Small intestine (tissue), 7 donors: ENCODE data around the gene VEGFC. TPM values are rescaled to one million over a fixed set of nuclear protein-coding genes. Genes with fewer than 3 reads are reported as not detected.
A peak's percentile ranks its signal among the peaks of the same experiment; 100 is the strongest.

Source experiments
- DNase-seq, 2 donors: peaks; one replicate each; pipeline versions ENCODE4 v3.0.0 to v3.0.0-alpha.2; 2013
- FAIRE-seq: peaks from 2 replicates; lab custom pipeline; 2012; peaks lifted over from hg19 to GRCh38; lab: Jason Lieb, UNC
- H3K27ac ChIP-seq, 3 donors: one replicate each; pipeline ENCODE4 v1.5.1; 2013; ENCODE audit warnings: low read length in 2 of 3, mild to moderate bottlenecking in 2 of 3, control low read depth in 1 of 3, inconsistent platforms in 1 of 3, low read depth in 1 of 3, moderate library complexity in 1 of 3
- H3K27me3 ChIP-seq, 3 donors: one replicate each; pipeline ENCODE4 v1.6.1; 2013; ENCODE audit warnings: low read length in 3 of 3, inconsistent platforms in 1 of 3; ENCODE audit not compliant: control insufficient read depth in 3 of 3, insufficient read depth in 3 of 3
- H3K36me3 ChIP-seq, 3 donors: one replicate each; pipeline ENCODE4 v1.6.1; 2013; ENCODE audit warnings: low read length in 3 of 3, inconsistent platforms in 1 of 3, low read depth in 1 of 3, mild to moderate bottlenecking in 1 of 3, moderate library complexity in 1 of 3; ENCODE audit not compliant: control insufficient read depth in 3 of 3, insufficient read depth in 2 of 3
- H3K4me1 ChIP-seq, 3 donors: one replicate each; pipeline ENCODE4 v1.6.1; 2013; ENCODE audit warnings: low read length in 2 of 3, inconsistent platforms in 1 of 3, low read depth in 1 of 3, mild to moderate bottlenecking in 1 of 3, moderate library complexity in 1 of 3; ENCODE audit not compliant: control insufficient read depth in 3 of 3, insufficient read depth in 2 of 3
- H3K4me3 ChIP-seq, 3 donors: one replicate each; pipeline ENCODE4 v1.5.1; 2013; ENCODE audit warnings: low read length in 3 of 3, control low read depth in 1 of 3, inconsistent platforms in 1 of 3, low read depth in 1 of 3, mild to moderate bottlenecking in 1 of 3, moderate library complexity in 1 of 3
- H3K9me3 ChIP-seq, 2 donors: one replicate each; pipeline ENCODE4 v1.6.1; 2013; ENCODE audit warnings: low read depth in 1 of 2, low read length in 1 of 2; ENCODE audit not compliant: control insufficient read depth in 2 of 2, insufficient read depth in 1 of 2
- WGBS, 3 donors: extraction: QIAGEN DNeasy Blood & Tissue Kit; methylation state at CpG; one replicate each; pipeline ENCODE4 v1.1.7; 2013; 5-methylcytosine and 5-hydroxymethylcytosine counted together
- polyA plus RNA-seq, 4 donors: library from polyadenylated mRNA; stranded (reverse) in 3 of 4; unstranded in 1 of 4; fragments of 200-250 nt in 3 of 4; fragments of 120-200 nt in 1 of 4; gene quantifications; one replicate each; pipeline versions ENCODE4 v1.2.1 to v1.2.3, GENCODE V29; 2013
- donor health status: healthy with polysubstance abuse.
- donor health status: control.
- donor health status: control.
- donor health status: Bipolar disorder and iron deficiency.
- donor health status: healthy.

The VEGFC gene
- polyA plus RNA-seq, 4 donors: 0.81 to 9.1 (median 4.3) TPM; not detected in 1

DNA sequence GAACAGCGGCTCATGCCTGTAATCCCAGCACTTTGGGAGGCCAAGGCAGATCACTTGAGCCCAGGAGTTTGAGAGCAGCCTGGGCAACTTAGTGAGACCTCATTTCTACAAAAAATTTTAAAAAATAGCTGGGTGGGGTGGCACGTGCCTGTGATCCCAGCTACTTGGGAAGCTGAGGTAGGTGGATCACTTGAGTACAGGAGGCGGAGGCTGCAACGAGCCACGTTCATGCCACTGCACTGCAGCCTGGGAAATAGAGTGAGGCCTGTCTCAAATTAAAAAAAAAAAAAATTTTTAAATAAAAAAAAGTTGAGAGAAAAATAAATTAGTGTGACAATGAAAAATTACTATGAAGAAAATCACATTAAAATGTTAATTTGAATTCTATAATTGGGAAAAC lies 10.5 kb downstream of the VEGFC start:
- DNase-seq: no peak
- H3K4me3 ChIP-seq: no peak overlapping the region
- H3K27me3 ChIP-seq: no peaks in the 10 kb centered on the region
- FAIRE-seq: no peak
- H3K4me1 ChIP-seq: no peaks in the 10 kb centered on the region
- H3K9me3 ChIP-seq: no peaks in the 10 kb centered on the region
- 71 to 75% (median 73%) methylated on average over 5 of the region's 5 CpGs for WGBS, 3 donors
- H3K36me3 ChIP-seq: no peaks in the 10 kb centered on the region
- H3K27ac ChIP-seq: peak overlapping the region in 1 of 3 donors; percentile 49

DNA sequence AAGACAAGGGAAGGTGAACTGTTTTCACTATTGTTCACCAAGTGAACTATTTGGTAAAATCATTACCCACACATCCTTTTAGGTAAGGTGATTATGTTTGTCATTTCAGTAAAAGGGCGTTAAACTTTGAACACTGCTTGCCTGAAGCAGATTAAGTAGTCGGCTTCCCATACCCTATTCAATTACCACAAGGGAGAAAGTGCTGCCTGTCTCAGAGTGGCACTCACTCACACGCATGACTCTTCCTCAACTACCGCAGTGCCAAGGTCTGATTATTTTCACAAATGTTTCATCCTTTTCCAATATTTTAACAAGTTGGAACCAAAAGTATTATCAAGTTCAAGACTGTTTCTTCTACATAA lies 11.0 kb downstream of the VEGFC start:
- Histone ChIP-seq H3K36me3 (no peaks in the 10 kb centered on the region), H3K9me3 (no peaks in the 10 kb centered on the region), H3K27ac (peak overlapping the region in 1 of 3 donors; percentile 7), H3K4me1 (no peaks in the 10 kb centered on the region), H3K27me3 (no peaks in the 10 kb centered on the region), H3K4me3 (no peak overlapping the region)
- FAIRE-seq (no peak), DNase-seq (no peak)
- 47 to 56% (median 54%) methylated on average over 4 of the region's 4 CpGs for WGBS, 3 donors

DNA sequence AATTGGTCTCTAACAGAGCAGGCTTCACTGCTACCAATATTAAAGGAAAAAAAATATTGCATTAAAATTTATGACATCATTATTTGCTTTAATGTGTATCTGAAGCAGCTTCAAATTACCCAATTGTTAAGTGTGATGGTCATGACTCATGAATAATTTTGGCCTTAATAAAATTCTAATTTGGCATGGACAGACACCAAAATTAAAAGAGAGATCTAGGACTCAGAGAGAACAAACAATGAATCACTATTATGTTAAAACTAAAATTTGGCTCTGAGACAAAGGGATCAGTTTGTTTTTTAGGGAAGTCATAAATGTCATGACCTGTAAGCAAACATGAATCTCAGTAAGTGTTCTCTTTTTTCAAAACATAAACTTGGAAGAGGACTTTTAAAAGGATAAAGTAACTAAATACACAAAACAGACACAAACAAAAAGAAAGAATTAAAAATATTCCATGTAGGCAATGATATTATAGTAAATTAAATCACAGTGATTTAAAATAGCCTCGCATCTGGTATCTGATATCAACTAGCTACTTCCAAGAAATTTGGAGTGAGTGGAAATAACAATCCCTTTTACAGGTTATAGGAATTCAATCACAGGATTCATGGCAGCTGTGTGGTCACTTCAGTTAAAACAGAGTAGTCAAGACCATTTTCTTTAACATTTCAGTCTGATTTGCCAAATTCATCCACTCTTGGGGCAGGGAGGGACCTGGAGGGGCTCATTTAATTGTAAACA lies 11.6 kb downstream of the VEGFC start:
- Histone ChIP-seq H3K9me3 (no peaks in the 10 kb centered on the region), H3K27ac (peak overlapping the region in 1 of 3 donors; percentile 7), H3K4me3 (no peak overlapping the region), H3K27me3 (no peaks in the 10 kb centered on the region), H3K36me3 (no peaks in the 10 kb centered on the region), H3K4me1 (no peaks in the 10 kb centered on the region)
- DNase-seq: no peak
- FAIRE-seq: no peak
- WGBS, 3 donors: 33 to 63% (median 36%) methylated on average over 1 of the region's 1 CpG

DNA sequence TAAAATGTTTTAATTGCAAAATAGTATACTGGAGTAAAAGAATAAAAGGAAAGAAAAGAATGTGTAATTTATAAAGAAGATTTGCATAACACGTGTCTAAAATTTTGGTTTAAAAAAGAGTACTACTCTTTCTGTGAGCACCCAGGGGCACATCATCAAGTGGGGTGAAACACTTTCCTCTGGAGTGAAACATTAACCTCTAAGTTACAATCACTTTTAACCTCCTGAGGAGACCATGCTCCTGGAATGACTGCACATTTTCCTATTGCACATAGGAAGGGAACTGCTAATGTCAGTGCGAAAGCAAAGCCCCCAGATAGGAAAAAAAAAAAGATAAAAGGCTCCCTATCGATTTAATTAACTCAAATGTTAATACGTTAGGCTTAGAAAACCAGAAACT lies 13.3 kb downstream of the VEGFC start:
- 67 to 84% (median 73%) methylated on average over 4 of the region's 4 CpGs for WGBS, 3 donors
- H3K4me3 ChIP-seq: no peak overlapping the region
- DNase-seq (no peak), FAIRE-seq (no peak)
- H3K36me3 ChIP-seq: no peaks in the 10 kb centered on the region
- no peaks in the 10 kb centered on the region for H3K27me3 ChIP-seq
- H3K9me3 ChIP-seq: no peaks in the 10 kb centered on the region
- no peak overlapping the region for H3K27ac ChIP-seq
- no peaks in the 10 kb centered on the region for H3K4me1 ChIP-seq

DNA sequence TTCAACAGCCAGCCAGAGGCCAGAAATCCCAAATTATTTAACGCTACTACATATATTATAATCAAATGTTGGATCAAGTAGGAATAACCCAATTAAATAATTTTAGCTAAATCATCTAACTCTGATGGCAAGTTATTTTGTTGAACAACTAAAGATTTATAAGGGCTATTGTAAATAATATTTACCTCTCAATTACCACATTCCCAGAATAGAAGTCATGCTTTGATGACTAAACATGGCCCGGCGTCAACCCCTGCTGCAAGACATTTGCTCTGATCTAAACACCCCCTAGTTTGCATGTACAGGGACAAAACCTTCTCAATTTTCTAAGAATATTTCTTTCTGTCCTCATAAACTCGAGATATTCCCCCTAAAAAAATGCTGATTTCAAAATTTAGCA lies 14.2 kb downstream of the VEGFC start:
- no peaks in the 10 kb centered on the region for H3K27me3 ChIP-seq
- H3K4me1 ChIP-seq: no peaks in the 10 kb centered on the region
- no peak overlapping the region for H3K27ac ChIP-seq
- H3K36me3 ChIP-seq: no peaks in the 10 kb centered on the region
- DNase-seq (no peak), FAIRE-seq (no peak)
- H3K4me3 ChIP-seq: no peak overlapping the region
- no peaks in the 10 kb centered on the region for H3K9me3 ChIP-seq
- whole genome bisulfite sequencing, 3 donors: 68 to 75% (median 70%) methylated on average over 4 of the region's 4 CpGs

DNA sequence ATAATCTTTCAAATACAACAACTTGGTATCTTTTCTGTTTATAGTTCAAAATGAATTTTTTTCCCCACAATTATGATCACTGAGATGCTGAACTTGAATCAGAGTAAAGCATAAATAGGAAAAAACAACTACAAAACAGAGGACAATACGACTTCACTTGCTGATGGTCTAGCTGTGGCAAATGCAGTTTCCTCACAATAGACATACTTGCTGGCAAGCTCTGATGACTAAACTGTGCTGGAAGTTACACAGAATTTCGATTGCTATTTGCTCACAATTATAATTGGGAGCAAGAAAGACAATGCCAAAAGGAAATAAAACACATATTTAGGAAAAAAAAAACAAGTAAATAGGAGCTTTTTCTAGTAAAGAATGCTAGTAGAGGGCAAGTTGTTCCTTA lies 14.7 kb downstream of the VEGFC start:
- no peak for DNase-seq
- Histone ChIP-seq H3K27ac (no peak overlapping the region), H3K9me3 (no peaks in the 10 kb centered on the region), H3K36me3 (no peaks in the 10 kb centered on the region), H3K4me1 (no peaks in the 10 kb centered on the region), H3K27me3 (no peaks in the 10 kb centered on the region), H3K4me3 (no peak overlapping the region)
- FAIRE-seq: no peak
- 14 to 32% (median 16%) methylated on average over 2 of the region's 2 CpGs for WGBS, 3 donors

DNA sequence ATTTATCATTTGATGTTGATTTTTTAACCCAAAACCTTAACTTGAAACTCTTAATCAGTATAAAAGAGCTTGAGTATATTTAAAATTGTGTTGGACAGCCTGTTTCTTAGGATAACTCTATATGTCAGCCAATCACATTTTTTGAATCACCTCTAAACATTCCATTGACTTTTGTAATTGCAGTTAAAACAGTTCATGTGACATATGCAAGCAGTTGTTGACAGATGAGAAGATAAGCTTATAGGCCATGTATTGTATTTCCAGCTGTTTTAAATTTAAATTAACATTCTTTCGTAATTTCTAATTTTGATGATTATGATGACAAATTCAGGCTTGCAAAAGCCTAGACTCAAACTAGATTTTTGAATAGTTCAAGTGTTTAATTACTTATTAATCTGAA lies 17.4 kb downstream of the VEGFC start:
- H3K27ac ChIP-seq: no peak overlapping the region
- H3K4me3 ChIP-seq: no peak overlapping the region
- DNase-seq (no peak), FAIRE-seq (no peak)
- H3K36me3 ChIP-seq: no peaks in the 10 kb centered on the region
- WGBS, 3 donors: 75 to 85% (median 83%) methylated on average over 1 of the region's 1 CpG
- H3K9me3 ChIP-seq: no peaks in the 10 kb centered on the region
- H3K27me3 ChIP-seq: no peaks in the 10 kb centered on the region
- H3K4me1 ChIP-seq: no peaks in the 10 kb centered on the region

DNA sequence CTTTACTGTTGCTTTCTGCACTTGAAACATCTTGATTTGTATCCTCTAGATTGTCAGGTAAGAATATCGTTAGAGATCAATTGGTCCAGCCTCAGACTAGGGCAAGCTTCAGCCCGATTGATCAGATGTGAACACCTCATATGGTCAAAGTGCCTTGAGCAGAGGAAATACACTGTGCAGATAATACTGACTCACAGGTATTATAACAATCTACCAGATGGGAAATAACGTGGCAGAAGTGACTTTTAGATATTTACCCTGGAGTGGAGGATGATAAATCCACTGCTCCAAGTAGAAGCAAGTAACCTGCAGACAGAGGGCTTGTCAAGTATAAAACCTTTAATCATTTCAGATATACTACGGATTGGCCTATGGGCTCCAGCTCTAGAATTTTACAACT lies 17.9 kb downstream of the VEGFC start:
- H3K36me3 ChIP-seq: no peaks in the 10 kb centered on the region
- 37 to 60% (median 42%) methylated on average over 4 of the region's 4 CpGs for WGBS, 3 donors
- DNase-seq: no peak
- no peaks in the 10 kb centered on the region for H3K4me1 ChIP-seq
- no peaks in the 10 kb centered on the region for H3K9me3 ChIP-seq
- H3K4me3 ChIP-seq: no peak overlapping the region
- no peak overlapping the region for H3K27ac ChIP-seq
- no peaks in the 10 kb centered on the region for H3K27me3 ChIP-seq
- FAIRE-seq: no peak

DNA sequence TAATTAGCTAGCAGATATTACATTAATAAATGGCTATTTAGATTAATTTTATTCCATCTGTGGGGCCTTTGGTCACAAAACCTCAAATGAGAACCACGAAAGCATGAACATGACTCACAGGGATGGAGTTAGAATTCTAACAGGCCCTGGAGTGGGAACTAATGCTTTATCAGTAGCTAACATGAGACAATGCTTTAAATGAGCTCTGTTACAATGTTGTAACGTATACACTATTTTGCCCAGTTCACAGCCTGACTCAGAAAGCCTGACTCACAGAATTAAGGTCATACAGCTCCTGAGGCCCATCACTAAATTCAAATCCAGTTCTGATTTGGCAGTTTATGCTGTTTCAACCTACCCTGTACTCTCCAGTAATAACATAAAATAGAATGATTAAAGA lies 23.2 kb downstream of the VEGFC start:
- H3K4me1 ChIP-seq: no peaks in the 10 kb centered on the region
- H3K4me3 ChIP-seq: no peak overlapping the region
- no peak for FAIRE-seq
- no peaks in the 10 kb centered on the region for H3K36me3 ChIP-seq
- no peak for DNase-seq
- H3K27ac ChIP-seq: no peak overlapping the region
- no peaks in the 10 kb centered on the region for H3K9me3 ChIP-seq
- 33 to 61% (median 38%) methylated on average over 2 of the region's 2 CpGs for WGBS, 3 donors
- no peaks in the 10 kb centered on the region for H3K27me3 ChIP-seq
